ENCODE results near the gene GLYR1.

GRCh38 chr16:4792951-4793513 lies 54.1 kb downstream of the GLYR1 start:
- TF ChIP-seq CTCF (IDR thresholded peaks at IDR 0.05; ENCODE audit: low read length) (no peak), EZH2 (optimal IDR thresholded peaks at IDR 0.05; ENCODE audit: low read depth, low read length) (no peak), EZH2phosphoT487 (IDR thresholded peaks at IDR 0.05; ENCODE audit: low read length) (no peak)

Measured in MM.1S (cell line).